WTC11 (cell line): ENCODE results near the gene TES. TPM values are rescaled to one million over a fixed set of nuclear protein-coding genes. Genes with fewer than 3 reads are reported as not detected.

Experiments
- ATAC-seq: fragments of 200-7000 bp; cut with Tn5 transposase; 2 replicates; pipeline ENCODE4 v1.10.0; 2021; ENCODE audit warnings: mild to moderate bottlenecking, moderate library complexity
- CTCF ChIA-PET: fragments of 300-600 bp; sonication (Branson Sonifier 250); formaldehyde crosslinking; loops from one replicate; lab custom pipeline; 2021; ENCODE audit warnings: antibody characterized with exemption; lab: Charles Lee
- POLR2A ChIA-PET: fragments of 350-600 bp; sonication (Branson Sonifier 250); formaldehyde crosslinking; loops from one replicate; lab custom pipeline; 2021; ENCODE audit warnings: antibody characterized with exemption; lab: Charles Lee
- DNase-seq: peaks from one replicate; pipeline ENCODE4 v3.0.0; 2021; ENCODE audit warnings: low spot score
- H3K27ac Mint-ChIP-seq: 2 replicates; pipeline ENCODE4 v1.8.0; 2021; ENCODE audit warnings: mixed read lengths
- H3K27me3 Mint-ChIP-seq: 2 replicates; pipeline ENCODE4 v1.8.0; 2021; ENCODE audit warnings: low read depth, mild to moderate bottlenecking, moderate library complexity, mixed read lengths
- H3K36me3 Mint-ChIP-seq: 2 replicates; pipeline ENCODE4 v1.8.0; 2021; ENCODE audit warnings: mixed read lengths
- H3K4me1 Mint-ChIP-seq: 2 replicates; pipeline ENCODE4 v1.8.0; 2022; ENCODE audit warnings: mixed read lengths
- H3K4me3 Mint-ChIP-seq: 2 replicates; pipeline ENCODE4 v1.8.0; 2021; ENCODE audit warnings: mild to moderate bottlenecking, moderate library complexity, mixed read lengths
- H3K9me3 Mint-ChIP-seq: 2 replicates; pipeline ENCODE4 v1.8.0; 2021; ENCODE audit warnings: mixed read lengths
- CBFB ChIP-seq: sonication (generic); formaldehyde crosslinking; IDR thresholded peaks from 2 replicates; pipeline ENCODE4 v1.8.1; 2022; ENCODE audit warnings: mild to moderate bottlenecking, low read depth, missing genetic modification reagents
- ELF4 ChIP-seq: sonication (generic); formaldehyde crosslinking; IDR thresholded peaks from 2 replicates; pipeline ENCODE4 v1.8.1; 2022; ENCODE audit warnings: low read depth, mild to moderate bottlenecking, moderate library complexity, missing genetic modification reagents
- MYBL2 ChIP-seq: sonication (generic); formaldehyde crosslinking; IDR thresholded peaks from 2 replicates; pipeline ENCODE4 v1.8.1; 2023; ENCODE audit warnings: mild to moderate bottlenecking, moderate library complexity, missing genetic modification reagents
- OVOL2 ChIP-seq: fragments of 250-450 bp; sonication (Bioruptor Pico); IDR thresholded peaks from 2 replicates; pipeline ENCODE4 v1.9.0; 2021; ENCODE audit warnings: mild to moderate bottlenecking, borderline replicate concordance
- SMAD3 ChIP-seq: sonication (generic); formaldehyde crosslinking; IDR thresholded peaks from 2 replicates; pipeline ENCODE4 v1.8.0; 2022; ENCODE audit warnings: missing genetic modification reagents, mild to moderate bottlenecking, borderline replicate concordance
- ZBTB21 ChIP-seq: sonication (generic); formaldehyde crosslinking; IDR thresholded peaks from 2 replicates; pipeline ENCODE4 v1.8.1; 2023; ENCODE audit warnings: mild to moderate bottlenecking, missing genetic modification reagents, borderline replicate concordance
- ZNF219 ChIP-seq: sonication (generic); formaldehyde crosslinking; IDR thresholded peaks from 2 replicates; pipeline ENCODE4 v1.8.0; 2023; ENCODE audit warnings: missing genetic modification reagents, mild to moderate bottlenecking, borderline replicate concordance
- ZNF396 ChIP-seq: fragments of 250-450 bp; sonication (Bioruptor Pico); IDR thresholded peaks from 2 replicates; pipeline ENCODE4 v1.8.0; 2021; ENCODE audit warnings: mild to moderate bottlenecking, moderate library complexity, borderline replicate concordance
- total RNA-seq: library from RNA; stranded (reverse); gene quantifications from 3 replicates; pipeline ENCODE4 v1.2.3, GENCODE V29; 2021
- TF ChIP-seq, protein P1 (sequence below): sonication (generic); formaldehyde crosslinking; IDR thresholded peaks from 2 replicates; pipeline ENCODE4 v1.8.1; 2023; ENCODE audit warnings: mild to moderate bottlenecking, missing genetic modification reagents, moderate library complexity
- TF ChIP-seq, protein P2 (sequence below): sonication (generic); formaldehyde crosslinking; IDR thresholded peaks from 2 replicates; pipeline ENCODE4 v1.8.1; 2023; ENCODE audit warnings: mild to moderate bottlenecking, missing genetic modification reagents
- TF ChIP-seq, protein P3 (sequence below): sonication (generic); formaldehyde crosslinking; IDR thresholded peaks from 2 replicates; pipeline ENCODE4 v1.8.0; 2022; ENCODE audit warnings: mild to moderate bottlenecking, missing genetic modification reagents
- TF ChIP-seq, protein P4 (sequence below): fragments of 250-450 bp; sonication (Bioruptor Pico); IDR thresholded peaks from 2 replicates; pipeline ENCODE4 v2.1.2; 2022; ENCODE audit warnings: mild to moderate bottlenecking, moderate library complexity
- TF ChIP-seq, protein P5 (sequence below): sonication (generic); formaldehyde crosslinking; IDR thresholded peaks from 2 replicates; pipeline ENCODE4 v1.8.0; 2022; ENCODE audit warnings: mild to moderate bottlenecking, missing genetic modification reagents
- TF ChIP-seq, protein P6 (sequence below): sonication (generic); formaldehyde crosslinking; IDR thresholded peaks from 2 replicates; pipeline ENCODE4 v1.8.1; 2023; ENCODE audit warnings: mild to moderate bottlenecking, missing genetic modification reagents, borderline replicate concordance
- TF ChIP-seq, protein P7 (sequence below): fragments of 250-450 bp; sonication (Bioruptor Pico); IDR thresholded peaks from 2 replicates; pipeline ENCODE4 v1.9.0; 2021; ENCODE audit warnings: mild to moderate bottlenecking
- TF ChIP-seq, protein P8 (sequence below): sonication (generic); formaldehyde crosslinking; conservative IDR thresholded peaks from 2 replicates; pipeline ENCODE4 v1.8.1; 2023; ENCODE audit warnings: mild to moderate bottlenecking, low read depth, missing genetic modification reagents, moderate library complexity

The TES gene
- total RNA-seq, 1 experiment from 2014 or later = 48.5 TPM

DNA sequence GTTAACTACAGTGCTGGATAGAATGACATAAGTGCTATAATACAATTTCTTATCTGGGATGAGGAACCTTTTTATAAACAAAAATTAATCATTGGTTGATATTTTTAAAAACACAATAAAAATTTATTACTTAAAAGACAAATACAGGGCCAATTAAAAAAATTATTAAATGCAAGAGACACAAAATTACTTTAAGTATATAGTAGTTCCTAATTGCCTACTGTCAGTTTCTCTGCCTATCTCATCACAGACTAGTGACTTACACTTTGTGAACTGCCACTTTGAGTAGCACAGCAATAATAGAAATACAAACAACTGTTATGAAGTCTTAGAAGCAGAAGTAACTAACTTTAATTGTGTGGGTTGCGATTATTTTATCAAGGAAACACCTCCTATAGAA is 8.4 kb downstream of the TES start:
- DNase-seq (no peak), ATAC-seq (no peak)
- H3K4me1 Mint-ChIP-seq = peaks cover 25% of the 10 kb centered on the region
- no peaks in the 10 kb centered on the region for H3K36me3 Mint-ChIP-seq
- H3K4me3 Mint-ChIP-seq = no peak overlapping the region
- POLR2A ChIA-PET = no interaction called here
- no peaks in the 10 kb centered on the region for H3K27me3 Mint-ChIP-seq
- TF ChIP-seq, protein P1, sequence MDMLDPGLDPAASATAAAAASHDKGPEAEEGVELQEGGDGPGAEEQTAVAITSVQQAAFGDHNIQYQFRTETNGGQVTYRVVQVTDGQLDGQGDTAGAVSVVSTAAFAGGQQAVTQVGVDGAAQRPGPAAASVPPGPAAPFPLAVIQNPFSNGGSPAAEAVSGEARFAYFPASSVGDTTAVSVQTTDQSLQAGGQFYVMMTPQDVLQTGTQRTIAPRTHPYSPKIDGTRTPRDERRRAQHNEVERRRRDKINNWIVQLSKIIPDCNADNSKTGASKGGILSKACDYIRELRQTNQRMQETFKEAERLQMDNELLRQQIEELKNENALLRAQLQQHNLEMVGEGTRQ = no peak
- no peak for TF ChIP-seq ZNF219 (CRISPR knock-in tag)
- TF ChIP-seq OVOL2 (CRISPR knock-in tag) = no peak
- no peak for TF ChIP-seq ZBTB21
- no peak for TF ChIP-seq ZNF396 (CRISPR knock-in tag)
- TF ChIP-seq, protein P2, sequence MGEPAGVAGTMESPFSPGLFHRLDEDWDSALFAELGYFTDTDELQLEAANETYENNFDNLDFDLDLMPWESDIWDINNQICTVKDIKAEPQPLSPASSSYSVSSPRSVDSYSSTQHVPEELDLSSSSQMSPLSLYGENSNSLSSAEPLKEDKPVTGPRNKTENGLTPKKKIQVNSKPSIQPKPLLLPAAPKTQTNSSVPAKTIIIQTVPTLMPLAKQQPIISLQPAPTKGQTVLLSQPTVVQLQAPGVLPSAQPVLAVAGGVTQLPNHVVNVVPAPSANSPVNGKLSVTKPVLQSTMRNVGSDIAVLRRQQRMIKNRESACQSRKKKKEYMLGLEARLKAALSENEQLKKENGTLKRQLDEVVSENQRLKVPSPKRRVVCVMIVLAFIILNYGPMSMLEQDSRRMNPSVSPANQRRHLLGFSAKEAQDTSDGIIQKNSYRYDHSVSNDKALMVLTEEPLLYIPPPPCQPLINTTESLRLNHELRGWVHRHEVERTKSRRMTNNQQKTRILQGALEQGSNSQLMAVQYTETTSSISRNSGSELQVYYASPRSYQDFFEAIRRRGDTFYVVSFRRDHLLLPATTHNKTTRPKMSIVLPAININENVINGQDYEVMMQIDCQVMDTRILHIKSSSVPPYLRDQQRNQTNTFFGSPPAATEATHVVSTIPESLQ = no peak
- TF ChIP-seq, protein P3, sequence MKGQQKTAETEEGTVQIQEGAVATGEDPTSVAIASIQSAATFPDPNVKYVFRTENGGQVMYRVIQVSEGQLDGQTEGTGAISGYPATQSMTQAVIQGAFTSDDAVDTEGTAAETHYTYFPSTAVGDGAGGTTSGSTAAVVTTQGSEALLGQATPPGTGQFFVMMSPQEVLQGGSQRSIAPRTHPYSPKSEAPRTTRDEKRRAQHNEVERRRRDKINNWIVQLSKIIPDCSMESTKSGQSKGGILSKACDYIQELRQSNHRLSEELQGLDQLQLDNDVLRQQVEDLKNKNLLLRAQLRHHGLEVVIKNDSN (CRISPR knock-in tag) = no peak
- no peak for TF ChIP-seq ELF4 (CRISPR knock-in tag)
- TF ChIP-seq SMAD3 (CRISPR knock-in tag) = no peak
- TF ChIP-seq, protein P4, sequence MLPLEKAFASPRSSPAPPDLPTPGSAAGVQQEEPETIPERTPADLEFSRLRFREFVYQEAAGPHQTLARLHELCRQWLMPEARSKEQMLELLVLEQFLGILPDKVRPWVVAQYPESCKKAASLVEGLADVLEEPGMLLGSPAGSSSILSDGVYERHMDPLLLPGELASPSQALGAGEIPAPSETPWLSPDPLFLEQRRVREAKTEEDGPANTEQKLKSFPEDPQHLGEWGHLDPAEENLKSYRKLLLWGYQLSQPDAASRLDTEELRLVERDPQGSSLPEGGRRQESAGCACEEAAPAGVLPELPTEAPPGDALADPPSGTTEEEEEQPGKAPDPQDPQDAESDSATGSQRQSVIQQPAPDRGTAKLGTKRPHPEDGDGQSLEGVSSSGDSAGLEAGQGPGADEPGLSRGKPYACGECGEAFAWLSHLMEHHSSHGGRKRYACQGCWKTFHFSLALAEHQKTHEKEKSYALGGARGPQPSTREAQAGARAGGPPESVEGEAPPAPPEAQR (CRISPR knock-in tag) = no peak
- TF ChIP-seq, protein P5, sequence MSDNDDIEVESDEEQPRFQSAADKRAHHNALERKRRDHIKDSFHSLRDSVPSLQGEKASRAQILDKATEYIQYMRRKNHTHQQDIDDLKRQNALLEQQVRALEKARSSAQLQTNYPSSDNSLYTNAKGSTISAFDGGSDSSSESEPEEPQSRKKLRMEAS (CRISPR knock-in tag) = no peak
- TF ChIP-seq MYBL2 = no peak
- TF ChIP-seq, protein P6, sequence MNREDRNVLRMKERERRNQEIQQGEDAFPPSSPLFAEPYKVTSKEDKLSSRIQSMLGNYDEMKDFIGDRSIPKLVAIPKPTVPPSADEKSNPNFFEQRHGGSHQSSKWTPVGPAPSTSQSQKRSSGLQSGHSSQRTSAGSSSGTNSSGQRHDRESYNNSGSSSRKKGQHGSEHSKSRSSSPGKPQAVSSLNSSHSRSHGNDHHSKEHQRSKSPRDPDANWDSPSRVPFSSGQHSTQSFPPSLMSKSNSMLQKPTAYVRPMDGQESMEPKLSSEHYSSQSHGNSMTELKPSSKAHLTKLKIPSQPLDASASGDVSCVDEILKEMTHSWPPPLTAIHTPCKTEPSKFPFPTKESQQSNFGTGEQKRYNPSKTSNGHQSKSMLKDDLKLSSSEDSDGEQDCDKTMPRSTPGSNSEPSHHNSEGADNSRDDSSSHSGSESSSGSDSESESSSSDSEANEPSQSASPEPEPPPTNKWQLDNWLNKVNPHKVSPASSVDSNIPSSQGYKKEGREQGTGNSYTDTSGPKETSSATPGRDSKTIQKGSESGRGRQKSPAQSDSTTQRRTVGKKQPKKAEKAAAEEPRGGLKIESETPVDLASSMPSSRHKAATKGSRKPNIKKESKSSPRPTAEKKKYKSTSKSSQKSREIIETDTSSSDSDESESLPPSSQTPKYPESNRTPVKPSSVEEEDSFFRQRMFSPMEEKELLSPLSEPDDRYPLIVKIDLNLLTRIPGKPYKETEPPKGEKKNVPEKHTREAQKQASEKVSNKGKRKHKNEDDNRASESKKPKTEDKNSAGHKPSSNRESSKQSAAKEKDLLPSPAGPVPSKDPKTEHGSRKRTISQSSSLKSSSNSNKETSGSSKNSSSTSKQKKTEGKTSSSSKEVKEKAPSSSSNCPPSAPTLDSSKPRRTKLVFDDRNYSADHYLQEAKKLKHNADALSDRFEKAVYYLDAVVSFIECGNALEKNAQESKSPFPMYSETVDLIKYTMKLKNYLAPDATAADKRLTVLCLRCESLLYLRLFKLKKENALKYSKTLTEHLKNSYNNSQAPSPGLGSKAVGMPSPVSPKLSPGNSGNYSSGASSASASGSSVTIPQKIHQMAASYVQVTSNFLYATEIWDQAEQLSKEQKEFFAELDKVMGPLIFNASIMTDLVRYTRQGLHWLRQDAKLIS = no peak
- no peak for TF ChIP-seq CBFB (CRISPR knock-in tag)
- TF ChIP-seq, protein P7, sequence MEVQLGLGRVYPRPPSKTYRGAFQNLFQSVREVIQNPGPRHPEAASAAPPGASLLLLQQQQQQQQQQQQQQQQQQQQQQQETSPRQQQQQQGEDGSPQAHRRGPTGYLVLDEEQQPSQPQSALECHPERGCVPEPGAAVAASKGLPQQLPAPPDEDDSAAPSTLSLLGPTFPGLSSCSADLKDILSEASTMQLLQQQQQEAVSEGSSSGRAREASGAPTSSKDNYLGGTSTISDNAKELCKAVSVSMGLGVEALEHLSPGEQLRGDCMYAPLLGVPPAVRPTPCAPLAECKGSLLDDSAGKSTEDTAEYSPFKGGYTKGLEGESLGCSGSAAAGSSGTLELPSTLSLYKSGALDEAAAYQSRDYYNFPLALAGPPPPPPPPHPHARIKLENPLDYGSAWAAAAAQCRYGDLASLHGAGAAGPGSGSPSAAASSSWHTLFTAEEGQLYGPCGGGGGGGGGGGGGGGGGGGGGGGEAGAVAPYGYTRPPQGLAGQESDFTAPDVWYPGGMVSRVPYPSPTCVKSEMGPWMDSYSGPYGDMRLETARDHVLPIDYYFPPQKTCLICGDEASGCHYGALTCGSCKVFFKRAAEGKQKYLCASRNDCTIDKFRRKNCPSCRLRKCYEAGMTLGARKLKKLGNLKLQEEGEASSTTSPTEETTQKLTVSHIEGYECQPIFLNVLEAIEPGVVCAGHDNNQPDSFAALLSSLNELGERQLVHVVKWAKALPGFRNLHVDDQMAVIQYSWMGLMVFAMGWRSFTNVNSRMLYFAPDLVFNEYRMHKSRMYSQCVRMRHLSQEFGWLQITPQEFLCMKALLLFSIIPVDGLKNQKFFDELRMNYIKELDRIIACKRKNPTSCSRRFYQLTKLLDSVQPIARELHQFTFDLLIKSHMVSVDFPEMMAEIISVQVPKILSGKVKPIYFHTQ (CRISPR knock-in tag) = no peak
- TF ChIP-seq, protein P8, sequence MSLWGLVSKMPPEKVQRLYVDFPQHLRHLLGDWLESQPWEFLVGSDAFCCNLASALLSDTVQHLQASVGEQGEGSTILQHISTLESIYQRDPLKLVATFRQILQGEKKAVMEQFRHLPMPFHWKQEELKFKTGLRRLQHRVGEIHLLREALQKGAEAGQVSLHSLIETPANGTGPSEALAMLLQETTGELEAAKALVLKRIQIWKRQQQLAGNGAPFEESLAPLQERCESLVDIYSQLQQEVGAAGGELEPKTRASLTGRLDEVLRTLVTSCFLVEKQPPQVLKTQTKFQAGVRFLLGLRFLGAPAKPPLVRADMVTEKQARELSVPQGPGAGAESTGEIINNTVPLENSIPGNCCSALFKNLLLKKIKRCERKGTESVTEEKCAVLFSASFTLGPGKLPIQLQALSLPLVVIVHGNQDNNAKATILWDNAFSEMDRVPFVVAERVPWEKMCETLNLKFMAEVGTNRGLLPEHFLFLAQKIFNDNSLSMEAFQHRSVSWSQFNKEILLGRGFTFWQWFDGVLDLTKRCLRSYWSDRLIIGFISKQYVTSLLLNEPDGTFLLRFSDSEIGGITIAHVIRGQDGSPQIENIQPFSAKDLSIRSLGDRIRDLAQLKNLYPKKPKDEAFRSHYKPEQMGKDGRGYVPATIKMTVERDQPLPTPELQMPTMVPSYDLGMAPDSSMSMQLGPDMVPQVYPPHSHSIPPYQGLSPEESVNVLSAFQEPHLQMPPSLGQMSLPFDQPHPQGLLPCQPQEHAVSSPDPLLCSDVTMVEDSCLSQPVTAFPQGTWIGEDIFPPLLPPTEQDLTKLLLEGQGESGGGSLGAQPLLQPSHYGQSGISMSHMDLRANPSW = no peak
- TF ChIP-seq, all 79 proteins: peak for 0
- CTCF ChIA-PET = no interaction called here
- Mint-ChIP-seq H3K9me3 (no peaks in the 10 kb centered on the region), H3K27ac (no peak overlapping the region)
